HG02678 (cell line): ENCODE measurements around the gene HSD17B3.
"Not testable (repeated sequence)": the region's sequence is repeated elsewhere in the genome, so short reads cannot be mapped to it uniquely, and the experiment has no call there.

ENCODE experiments used
- ATAC-seq: cut with Tn5 transposase; IDR thresholded peaks from one replicate; pipeline ENCODE4 v1.9.1; 2021; ENCODE audit warnings: mild to moderate bottlenecking, moderate library complexity; ENCODE audit not compliant: unreplicated experiment

The HSD17B3 gene

DNA sequence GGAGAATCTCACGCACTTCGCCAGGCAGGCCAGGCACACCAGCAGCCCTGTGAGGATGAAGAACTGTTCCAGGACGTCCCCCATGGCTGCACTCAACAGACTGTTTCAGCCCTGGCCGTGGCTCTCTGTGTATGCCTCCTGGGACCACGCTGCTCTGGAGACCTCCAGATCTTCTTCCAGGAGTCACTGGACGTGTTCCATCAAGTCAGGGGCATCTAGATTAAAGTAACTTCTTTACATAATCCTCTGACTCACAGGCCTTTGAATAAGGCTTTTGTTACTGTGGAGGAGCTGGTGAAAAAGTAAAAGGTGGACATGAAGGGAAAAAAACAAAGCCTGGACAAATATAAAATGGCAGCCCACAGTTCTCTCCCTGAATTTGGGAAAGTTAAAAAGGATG lies at the start of gene HSD17B3:
Gene HSD17B3 (minus strand): TSS at position 156 of the 400 bp plus-strand sequence. CDS start 72 bp downstream, at position 84.
- no peak for ATAC-seq

DNA sequence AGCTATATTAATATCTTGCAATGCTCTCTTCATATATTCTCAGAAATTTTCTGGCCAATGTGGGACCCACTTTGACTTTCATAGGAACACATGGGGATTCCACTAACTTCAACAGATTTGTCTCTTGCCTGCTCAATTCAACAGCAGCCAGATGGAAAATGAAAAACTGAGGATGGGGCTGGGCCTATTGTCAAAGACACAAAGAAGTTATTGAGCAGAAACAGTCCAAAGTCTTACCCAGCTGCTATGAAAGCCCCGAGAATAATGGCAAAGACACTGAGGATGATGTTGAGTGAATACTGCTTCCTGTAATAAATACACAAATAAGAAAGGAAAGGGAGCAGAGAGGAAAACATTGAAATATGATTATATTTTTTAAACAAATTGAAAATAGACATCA lies 48.9 kb upstream of the HSD17B3 start:
- ATAC-seq = no peak

DNA sequence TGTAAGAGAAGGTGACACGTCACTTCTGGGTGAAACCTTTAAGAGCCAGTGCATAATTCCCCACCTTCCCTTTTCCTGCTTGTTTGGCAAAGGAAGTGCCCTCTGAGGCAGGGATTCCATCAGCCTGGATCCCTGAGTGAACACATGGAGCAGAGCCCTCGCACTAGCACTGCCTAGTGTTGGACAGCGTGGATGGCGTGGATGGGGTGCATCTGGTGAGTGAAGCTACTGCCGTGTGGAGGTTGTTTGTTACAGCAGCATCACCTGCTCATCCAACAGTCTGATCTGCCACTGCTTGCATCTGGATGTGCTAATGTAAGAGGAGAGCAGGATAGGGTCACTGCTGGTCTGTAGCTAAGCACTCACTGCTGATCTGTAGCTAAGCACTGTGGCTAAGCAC lies 46.3 kb upstream of the HSD17B3 start:
- ATAC-seq = no peak

DNA sequence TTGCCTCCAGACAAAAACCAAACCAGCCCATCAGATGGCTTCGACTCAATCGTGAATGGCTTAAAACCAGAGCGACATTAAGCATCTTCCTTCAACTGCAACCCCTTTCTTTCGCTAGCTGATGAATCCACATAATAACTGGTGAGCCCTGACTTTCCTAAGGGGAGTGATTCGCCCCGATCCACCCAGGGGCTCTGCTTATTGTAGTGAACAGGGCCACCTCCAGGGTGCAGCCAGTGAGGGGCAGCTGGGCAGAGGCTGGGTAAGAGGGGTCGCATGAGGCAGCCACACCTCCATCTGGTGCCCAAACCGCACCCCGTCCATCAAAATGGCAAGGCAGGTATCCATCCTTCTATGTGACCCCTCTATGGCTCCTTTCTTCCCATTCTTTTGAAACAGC lies 43.6 kb upstream of the HSD17B3 start:
- ATAC-seq = no peak

DNA sequence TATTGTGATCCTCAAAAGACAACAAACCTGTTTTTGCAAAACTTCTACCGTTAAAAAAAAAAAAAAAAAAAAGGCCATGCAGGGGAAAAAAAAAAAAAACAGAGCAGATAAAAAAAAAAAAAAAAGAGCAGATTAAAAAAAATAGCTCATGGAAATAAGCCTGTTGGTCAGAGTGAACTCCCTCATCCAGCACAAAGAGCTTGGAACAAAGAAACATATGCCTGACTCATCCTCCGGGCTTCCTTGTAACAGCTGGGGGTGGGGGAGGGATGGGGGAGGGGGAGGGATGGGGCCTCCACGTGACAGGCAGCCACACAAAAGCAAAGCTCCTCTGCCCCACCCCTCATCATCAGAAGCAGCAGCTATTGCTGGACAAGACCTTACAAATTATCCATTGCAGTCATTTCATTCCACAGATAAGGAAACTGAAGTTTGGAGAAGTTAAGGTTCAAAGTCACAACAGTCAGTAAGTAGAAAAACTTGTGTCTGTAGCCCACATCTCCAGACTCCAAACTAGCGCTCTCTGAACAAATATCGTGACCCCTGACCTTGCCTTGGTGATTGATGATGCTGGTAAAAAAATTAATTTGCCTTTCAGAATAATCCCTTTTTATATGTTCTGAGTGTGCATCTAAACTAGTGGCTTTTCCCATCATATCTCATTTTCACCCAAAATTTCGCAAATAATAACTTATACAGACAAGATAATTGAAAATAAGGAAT lies 42.6 kb upstream of the HSD17B3 start:
- no peak for ATAC-seq

DNA sequence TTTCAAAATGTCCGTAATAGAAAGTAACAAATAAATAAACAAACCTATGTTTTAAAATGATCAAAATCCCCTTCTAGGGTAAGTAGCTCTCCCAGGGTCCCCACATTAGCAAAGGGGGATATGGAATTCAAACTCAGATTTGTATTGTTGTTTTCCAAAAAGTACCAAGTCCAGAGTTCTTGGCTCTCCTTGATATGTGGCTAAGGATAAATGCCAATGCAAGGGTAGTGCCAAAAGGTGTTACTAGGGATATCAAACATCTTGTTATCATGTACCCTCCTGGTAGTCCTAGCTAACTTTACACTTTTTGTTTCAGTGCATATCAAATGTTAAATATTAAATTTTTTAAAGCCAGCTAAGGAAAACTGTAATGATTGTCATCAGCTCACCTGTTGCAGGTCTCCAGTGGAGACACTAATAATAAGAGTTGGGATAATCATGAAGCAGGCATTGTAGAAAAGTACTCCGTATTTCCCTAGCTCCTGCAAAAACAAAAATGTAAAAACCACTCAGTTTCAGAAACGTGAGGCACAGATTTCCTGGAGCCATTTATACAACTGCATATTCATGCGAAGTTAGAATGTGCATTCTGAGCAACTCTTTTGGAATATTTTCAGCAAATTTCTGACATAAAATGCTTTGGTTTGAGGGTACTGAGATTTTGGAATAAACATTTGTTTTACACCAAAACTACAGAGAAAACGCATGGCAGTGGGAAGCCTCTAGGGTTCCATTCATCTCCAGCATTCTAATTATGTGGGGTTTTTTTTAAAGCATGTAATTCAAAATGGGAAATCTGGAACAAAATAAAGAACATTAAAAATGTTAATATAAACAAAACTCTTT lies 41.8 kb upstream of the HSD17B3 start:
- ATAC-seq = no peak

DNA sequence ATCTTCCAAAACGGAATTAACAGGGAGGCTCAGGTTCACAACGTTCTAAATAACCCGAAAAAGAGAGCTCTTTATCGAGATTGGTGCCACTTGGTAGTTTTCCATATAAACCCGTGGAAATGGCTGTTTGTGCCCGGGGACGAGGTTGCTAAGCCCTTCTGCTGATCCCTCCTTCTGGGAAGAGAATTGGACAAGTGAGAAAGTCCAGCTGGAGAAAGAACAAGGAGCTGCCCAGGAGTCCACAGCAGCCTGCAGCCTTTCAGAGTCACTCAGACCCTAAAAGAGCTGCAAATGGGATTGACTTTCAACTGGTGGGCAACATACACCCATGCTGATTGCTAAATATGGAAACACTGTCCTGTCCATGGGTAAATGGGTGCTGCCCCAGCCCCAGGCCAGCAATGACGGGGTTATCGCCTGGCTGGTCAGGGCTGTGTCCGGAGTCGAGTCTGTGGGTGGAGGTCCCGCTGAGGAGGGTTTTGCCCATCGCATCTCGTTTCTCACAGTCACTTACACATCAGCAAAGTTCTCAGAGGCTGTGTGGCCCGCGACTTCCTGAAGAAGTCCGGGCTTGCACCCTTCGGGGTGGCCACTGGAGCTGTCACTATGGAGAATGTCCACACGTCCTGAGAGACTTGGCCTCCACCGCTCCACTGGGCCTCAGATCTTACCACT lies 40.7 kb upstream of the HSD17B3 start:
- no peak for ATAC-seq

DNA sequence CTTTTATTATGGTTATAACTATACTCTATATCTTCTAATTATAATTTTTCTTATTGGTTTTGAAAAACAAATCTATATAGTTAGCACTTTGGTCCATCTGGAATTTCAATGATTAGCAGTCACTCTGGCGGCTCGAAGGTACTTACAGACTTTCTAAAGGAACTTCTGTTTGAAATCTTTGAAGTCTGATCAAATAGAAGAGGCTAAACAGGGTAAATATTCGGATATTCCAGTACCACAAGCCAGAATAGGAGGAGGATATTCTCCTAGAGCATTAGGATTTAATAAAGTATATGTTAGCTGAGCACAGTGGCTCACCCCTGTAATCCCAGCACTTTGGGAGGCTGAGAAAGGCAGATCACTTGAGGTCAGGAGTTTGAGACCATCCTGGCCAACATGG lies 38.7 kb upstream of the HSD17B3 start:
- no peak for ATAC-seq

DNA sequence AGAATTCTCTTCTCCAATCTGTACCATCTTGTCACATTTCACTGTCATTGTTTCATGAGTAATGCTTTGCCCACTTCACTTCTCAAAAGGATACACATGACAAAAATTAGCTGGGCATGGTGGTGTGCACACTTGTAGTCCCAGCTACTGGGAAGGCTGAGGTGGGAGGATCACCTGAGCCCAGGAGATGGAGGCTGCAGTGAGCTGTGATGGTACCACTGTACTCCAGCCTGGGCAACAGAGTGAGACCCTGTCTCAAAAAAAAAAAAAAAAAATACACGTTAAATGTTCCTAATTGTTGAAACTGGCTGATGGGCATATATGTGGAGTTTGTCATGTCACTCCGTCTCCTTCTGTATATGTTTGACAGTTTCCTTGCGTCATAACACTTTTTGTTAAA lies 36.3 kb upstream of the HSD17B3 start:
- no peak for ATAC-seq

DNA sequence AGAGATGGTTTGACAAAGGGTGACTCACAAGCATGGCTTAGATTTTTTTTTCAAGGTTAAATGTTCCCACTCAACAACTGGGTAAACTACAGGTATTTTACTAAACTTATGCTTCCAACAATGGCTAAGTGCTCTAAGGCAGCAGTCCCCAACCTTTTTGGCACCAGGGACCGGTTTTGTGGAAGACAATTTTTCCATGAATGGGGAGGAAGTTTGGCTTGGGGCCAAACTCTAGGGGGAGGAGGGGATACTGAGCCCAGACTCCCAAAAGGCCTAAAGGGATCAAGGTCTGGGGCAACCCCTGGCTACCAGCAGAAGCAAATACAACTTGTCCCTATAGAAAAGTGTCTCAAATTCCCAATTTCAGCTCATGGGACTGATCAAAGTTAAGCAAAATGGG lies 32.0 kb upstream of the HSD17B3 start:
- no peak for ATAC-seq

DNA sequence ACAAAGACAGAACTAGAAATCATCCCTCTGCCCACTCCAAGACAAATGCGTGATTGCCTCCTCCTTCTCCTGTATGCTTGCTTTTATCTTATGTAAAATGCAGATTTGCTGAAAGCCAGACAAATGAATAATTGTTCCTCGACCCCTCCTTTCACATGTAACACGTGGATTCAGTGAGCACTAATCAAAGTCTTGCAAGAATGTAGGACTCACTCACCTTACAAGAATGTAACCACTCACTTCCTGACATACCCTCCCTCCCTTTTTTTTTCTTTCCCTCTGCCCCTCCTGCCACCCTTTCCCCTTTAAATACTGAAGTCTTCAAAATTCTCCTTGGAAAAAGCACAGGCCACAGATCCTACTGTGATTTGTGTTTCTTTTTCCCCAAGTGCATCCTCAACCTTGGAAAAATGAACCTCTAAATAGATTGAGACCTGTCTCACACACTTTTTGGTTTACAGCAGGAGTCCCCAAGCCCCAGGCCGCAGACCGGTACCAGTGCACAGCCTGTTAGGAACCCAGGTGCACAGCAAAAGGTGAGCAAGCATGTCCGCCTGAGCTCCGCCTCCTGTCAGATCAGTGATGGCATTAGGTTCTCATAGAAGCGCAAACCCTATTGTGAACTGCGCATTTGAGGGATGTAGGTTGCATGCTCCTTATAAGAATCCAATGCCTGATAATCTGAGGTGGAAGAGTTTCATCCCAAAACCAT lies 29.4 kb upstream of the HSD17B3 start:
- ATAC-seq = no peak

DNA sequence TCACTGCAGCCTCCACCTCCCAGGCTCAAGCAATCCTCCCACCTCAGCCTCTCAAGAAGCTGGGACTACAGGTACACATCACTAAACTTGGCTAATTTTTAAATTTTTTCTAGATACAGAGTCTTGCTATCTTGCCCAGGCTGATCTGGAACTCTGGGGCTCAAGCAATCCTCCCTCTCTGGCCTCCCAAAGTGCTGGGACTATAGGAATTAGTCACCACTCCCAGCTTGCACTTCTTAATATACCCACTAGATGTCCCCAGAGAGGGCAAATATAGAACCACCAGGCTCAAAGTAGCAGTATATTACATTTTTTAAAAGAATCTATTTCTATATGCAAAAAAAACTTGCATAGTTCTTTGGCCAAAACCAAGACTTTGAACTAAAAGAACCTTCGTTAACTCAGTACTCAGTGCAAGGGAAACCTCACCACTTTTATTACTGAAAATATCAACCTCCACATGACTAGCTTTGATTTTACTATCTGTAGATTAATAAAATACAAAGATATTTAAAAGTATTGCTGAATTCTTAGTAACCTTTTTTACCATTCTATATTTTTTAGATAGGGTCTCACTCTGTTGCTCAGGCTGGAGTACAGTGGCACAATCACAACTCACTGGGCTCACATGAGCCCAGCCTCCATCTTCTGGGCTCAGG lies 25.8 kb upstream of the HSD17B3 start:
- ATAC-seq = no peak

DNA sequence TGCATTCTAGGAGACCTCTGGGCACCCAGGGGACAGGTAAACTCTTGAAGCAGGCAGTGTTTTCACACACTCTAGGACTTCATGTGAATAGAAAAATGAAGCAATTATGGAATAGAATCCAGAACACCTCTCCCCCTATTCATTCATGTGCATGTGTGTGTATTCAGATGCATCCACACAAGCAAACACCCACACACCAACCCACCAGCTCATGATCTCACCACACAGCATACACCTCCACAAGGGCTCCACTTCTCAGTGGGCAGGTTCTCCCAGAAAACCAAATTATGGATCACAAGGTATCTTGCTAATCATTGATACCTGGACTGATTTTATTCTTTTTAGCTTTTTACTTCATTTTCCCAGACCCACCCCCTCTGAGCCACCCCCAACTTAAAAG lies 21.2 kb upstream of the HSD17B3 start:
- ATAC-seq = no peak

DNA sequence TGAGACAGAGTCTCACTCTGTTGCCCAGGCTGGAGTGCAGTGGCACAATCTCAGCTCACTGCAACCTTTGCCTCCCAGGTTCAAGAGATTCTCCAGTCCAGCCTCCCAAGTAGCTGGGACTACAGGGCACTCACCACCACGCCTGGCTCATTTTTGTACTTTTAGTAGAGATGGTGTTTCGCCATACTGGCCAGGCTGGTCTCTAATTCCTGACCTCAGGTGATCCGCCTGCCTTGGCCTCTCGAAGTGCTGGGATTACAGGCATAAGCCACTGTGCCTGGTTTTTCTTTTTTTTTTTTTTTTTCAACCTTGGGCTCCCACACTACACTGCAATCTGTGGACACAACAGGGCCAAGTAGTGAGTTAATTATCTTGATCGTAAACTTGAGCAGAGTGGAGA lies 20.8 kb upstream of the HSD17B3 start:
- not testable (repeated sequence) for ATAC-seq

DNA sequence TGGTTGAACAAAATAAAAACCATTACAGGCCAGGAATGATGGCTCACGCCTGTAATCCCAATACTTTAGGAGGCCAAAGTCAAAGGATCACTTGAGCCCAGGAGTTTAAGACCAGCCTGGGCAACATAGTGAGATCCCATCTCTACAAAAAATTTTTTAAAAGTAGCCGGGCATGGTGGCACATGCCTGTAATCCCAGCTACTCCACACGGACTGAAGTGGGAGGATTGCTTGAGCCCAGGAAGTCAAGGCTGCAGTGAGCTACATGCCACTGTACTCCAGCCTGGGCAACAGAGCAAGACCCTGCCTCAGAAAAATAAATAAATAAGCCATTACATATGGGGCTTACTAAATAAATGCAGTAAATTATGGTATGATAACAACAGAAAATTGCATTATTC lies 20.2 kb upstream of the HSD17B3 start:
- not testable (repeated sequence) for ATAC-seq

DNA sequence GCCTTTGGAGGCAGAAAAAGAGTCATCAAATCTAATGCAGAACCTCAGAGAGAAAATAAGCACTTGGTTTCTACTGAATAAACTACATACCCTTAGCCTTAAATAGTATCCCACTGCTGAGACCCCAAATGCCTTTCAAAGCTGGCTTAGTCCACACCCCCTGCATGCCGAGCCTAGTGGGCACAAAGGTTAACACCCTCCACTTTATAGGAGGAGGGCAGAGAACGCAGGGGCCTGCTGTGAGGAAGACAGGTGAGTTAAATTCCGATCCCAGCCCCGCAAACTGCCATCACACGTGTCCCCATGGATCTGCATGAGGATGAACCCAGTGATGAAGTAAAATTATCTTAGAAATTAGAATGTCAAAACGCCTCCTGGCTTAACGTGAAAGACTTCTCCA lies 19.5 kb upstream of the HSD17B3 start:
- ATAC-seq = no peak

DNA sequence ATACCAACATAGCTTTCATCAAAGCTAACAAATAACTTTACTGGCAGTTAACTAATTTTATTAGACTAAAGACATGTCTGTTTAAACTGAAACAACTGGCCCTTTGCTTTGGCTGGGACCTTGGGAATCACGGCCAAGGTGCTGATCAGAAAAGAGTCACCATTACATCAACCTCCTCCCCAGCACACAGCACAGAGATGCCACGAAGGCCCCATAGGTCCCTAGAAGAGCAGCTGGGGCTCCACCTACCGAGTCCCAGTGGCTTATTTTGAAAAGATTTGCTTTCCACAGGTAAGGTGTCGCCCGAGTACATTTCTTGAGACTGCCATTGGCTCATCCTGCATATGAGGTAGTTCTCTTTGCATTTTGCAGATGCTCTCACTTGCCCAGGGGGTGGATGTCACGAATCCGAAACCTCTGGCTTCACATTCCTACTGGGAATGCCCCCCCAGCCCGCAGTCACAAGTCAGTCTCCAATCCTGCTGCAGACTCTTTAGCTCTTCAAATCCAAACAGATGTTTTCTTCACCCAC lies 18.8 kb upstream of the HSD17B3 start:
- no peak for ATAC-seq

DNA sequence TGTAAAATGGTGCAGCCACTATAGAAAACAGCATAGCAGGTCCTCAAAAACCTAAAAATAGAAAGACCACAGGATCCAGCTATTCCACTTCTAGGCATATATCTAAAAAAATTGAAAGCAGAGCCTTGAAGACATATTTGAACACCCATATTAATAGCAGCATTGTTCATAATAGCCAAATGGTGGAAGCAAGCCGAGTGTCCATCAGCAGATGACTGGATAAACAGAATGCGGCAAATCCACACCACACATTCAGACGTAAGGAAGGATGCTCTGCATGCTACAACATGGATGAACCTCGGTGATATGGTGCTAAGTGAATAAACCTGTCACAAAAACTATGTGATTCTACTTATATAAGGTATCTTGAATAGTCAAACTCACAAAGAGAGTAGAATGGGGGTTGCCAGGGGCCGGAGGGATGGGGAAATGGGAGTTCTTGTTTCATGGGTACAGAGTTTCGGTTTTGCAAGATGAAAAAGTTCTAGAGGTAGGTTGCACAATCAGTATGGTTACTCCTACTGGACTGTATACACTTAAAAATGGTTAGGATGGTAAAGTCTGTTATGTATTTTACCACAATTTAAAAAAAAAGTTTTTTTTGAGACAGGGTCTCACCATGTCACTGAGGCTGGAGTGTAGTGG lies 17.1 kb upstream of the HSD17B3 start:
- ATAC-seq = no peak

DNA sequence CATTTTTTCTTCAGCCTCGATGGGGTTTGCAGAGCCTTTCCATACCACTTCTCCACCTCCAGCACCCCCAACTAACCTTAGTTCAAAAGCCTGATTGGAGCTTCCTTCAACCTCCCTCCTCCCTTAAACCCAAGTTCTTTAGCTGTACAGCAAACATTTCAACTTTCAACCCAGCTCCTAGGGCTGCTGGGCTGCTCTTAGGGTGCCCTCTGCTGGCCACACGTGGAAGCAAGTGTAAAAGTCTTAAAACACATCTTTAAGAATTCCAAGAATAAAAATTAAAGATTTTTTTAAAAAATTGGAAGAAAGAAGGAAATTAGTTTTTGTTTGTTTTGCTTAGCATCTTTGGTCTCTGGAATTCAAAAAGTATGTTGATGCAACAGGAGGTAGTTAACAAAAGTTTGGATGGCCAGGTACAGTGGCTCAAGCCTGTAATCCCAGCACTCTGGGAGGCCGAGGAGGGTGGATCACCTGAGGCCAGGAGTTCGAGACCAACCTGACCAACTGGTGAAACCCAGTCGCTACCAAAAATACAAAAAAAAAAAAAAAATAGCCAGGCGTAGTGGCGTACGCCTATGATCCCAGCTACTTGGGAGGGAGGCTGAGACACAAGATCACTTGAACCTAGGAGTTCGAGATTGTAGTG lies 15.5 kb upstream of the HSD17B3 start:
- ATAC-seq = no peak
